WI38 (cell line): ENCODE data around the gene HSPA1A.
"Not testable (repeated sequence)": the region's sequence is repeated elsewhere in the genome, so short reads cannot be mapped to it uniquely, and the experiment has no call there.

ENCODE experiments used
- H3K4me3 ChIP-seq: 2 replicates; pipeline ENCODE4 v1.5.1; 2011; ENCODE audit warnings: low read depth, mild to moderate bottlenecking, control low read depth, low read length
- TF ChIP-seq, protein P1 (sequence below): IDR thresholded peaks from 2 replicates; pipeline ENCODE4 v1.5.1; 2012; ENCODE audit warnings: low read depth, mild to moderate bottlenecking, control low read depth, low read length

Gene HSPA1A

DNA sequence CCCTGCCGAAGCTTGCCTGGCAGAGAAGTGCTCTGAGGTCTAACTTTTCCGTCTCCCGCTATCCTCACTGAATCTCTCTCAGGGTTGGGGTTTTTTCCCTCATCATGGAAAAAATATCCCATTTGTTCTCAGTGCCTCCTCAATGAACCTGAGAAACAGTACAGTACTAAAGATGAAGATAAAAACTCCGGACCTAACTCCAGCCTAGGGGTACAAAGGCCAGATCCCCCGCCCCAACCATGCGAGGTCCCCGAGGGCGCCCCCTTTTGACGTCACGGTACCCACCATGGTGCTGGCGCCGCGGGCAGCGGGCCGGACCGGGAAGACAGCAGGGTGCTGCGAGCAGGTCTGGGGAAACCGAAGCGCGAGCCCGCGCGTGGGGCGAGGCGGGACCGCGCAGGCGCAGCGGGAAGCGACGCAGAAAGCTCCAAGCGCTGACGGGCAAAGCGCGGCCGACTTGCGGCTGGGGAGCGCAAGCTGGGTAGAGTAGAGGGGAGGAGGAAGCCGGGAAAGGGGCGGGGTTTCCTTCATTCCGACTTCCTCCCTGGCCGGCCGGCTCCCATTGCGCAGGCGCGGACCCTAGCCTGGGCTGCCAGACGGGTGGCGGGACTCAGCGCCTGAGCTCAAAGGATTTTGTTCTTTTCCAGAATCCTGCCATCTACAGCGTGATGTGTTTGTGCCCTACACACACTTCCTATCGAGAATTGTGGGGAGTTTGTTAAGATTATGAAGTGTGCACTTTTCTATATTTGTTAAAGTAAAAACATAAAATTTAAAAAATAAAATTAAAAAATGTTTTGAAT lies 8.7 kb upstream of the HSPA1A start, which contains the start of gene LSM2:
Gene LSM2, minus strand, starts transcription at position 497 of the 803 bp plus-strand sequence. Its CDS starts 209 bp downstream, at position 288.
- TF ChIP-seq, protein P1, sequence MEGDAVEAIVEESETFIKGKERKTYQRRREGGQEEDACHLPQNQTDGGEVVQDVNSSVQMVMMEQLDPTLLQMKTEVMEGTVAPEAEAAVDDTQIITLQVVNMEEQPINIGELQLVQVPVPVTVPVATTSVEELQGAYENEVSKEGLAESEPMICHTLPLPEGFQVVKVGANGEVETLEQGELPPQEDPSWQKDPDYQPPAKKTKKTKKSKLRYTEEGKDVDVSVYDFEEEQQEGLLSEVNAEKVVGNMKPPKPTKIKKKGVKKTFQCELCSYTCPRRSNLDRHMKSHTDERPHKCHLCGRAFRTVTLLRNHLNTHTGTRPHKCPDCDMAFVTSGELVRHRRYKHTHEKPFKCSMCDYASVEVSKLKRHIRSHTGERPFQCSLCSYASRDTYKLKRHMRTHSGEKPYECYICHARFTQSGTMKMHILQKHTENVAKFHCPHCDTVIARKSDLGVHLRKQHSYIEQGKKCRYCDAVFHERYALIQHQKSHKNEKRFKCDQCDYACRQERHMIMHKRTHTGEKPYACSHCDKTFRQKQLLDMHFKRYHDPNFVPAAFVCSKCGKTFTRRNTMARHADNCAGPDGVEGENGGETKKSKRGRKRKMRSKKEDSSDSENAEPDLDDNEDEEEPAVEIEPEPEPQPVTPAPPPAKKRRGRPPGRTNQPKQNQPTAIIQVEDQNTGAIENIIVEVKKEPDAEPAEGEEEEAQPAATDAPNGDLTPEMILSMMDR, result 0 out of 2 replicates have a peak, but pooled peaks have one; percentile 7
- H3K4me3 ChIP-seq, result peak within 1 kb of the TSS; percentile 70

DNA sequence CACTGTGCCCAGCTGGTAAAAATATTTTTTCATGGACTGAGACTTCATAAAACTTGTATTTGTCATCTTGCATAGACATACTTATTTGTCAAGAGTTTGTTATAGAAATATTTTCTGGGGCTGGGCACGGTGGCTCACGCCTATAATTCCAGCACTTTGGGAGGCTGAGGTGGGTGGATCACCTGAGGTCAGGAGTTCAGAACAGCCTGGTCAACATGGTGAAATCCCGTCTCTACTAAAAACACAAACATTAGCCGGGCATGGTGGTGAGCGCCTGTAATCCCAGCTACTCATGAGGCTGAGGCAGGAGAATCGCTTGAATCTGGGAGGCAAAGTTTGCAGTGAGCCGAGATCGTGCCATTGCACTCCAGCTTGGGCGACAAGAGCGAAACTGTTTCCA lies 6.7 kb upstream of the HSPA1A start:
- H3K4me3 ChIP-seq, result not testable (repeated sequence)

DNA sequence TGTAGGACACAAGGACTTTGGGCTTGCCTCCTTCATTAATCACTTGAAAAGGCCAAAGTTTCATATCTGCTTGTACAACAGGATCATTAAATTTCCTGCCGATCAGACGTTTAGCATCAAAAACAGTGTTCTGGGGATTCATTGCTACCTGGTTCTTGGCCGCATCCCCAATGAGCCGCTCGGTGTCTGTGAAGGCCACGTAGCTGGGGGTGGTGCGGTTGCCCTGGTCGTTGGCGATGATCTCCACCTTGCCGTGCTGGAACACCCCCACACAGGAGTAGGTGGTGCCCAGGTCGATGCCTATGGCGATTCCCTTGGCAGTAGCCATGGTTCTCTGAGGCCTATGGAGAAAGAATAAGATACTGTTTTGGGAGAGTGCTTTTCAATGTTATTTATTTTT lies 3.7 kb upstream of the HSPA1A start:
- TF ChIP-seq, protein P1, result no peak
- no peak overlapping the region for H3K4me3 ChIP-seq

DNA sequence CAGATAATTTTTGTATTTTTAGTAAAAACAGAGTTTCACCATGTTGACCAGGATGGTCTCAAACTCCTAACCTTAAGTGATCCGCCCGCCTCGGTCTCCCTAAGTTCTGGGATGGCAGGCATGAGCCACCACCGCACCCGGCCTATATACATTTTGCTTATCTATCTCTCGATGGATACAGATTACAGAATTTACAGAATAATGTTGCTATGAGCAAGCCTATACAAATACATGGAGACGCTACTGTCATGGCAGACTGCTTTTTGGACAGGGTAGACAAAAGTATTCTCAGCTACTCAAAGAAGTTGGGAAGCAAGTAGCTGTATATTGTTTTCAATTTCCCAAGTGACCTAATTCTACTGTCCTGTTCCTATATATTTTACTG lies 1.9 kb upstream of the HSPA1A start:
- TF ChIP-seq, protein P1, result no peak
- no peak overlapping the region for H3K4me3 ChIP-seq

DNA sequence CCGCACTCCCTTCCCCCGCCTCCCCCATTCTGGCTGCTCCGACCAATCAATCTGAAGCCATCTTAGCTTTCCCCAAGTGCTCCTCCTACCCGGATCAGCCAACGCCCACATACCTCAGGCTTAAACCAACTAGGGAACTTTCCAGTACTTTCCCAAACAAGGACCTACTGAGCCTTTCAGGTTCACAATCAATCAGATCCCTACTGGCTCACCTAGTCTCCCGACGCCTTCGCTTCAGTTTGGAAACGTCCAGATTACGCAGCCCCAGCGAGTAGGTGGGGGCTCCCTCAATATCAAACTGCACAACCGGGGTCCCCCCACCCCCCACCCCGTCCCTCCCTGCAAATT lies 692 bp upstream of the HSPA1A start:
- H3K4me3 ChIP-seq, result peak overlapping the region; percentile 72

DNA sequence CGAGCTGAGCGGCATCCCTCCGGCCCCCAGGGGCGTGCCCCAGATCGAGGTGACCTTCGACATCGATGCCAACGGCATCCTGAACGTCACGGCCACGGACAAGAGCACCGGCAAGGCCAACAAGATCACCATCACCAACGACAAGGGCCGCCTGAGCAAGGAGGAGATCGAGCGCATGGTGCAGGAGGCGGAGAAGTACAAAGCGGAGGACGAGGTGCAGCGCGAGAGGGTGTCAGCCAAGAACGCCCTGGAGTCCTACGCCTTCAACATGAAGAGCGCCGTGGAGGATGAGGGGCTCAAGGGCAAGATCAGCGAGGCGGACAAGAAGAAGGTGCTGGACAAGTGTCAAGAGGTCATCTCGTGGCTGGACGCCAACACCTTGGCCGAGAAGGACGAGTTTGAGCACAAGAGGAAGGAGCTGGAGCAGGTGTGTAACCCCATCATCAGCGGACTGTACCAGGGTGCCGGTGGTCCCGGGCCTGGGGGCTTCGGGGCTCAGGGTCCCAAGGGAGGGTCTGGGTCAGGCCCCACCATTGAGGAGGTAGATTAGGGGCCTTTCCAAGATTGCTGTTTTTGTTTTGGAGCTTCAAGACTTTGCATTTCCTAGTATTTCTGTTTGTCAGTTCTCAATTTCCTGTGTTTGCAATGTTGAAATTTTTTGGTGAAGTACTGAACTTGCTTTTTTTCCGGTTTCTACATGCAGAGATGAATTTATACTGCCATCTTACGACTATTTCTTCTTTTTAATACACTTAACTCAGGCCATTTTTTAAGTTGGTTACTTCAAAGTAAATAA lies 2.0 kb downstream of the HSPA1A start:
- peak overlapping the region; percentile 69 for H3K4me3 ChIP-seq

More for the DNA sequence above, 692 bp upstream of the HSPA1A start:
- TF ChIP-seq, protein P1, result no peak

DNA sequence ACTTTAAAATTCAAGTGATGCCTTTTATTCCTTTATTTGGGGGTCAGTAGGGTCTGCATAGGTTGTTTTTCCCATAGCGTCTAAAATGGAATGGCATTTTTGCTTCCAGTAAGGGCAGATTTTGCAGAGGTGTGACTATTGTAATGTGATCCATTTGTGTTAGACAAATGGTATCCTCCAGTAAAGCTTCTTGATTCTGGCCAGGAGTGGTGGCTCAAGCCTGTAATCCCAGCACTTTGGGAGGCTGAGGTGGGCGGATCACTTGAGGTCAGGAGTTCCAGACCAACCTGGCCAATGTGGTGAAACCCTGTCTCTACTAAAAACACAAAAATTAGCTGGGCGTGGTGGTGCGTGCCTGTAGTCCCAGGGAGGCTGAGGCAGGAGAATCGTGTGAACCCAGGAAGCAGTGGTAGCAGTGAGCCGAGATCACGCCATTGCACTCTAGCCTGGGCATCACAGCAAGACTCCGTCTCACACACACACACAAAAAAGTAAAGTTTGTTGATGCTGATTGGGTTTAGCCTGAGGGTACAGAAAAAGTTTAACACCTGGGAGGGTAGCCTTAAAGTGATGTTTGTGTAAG lies 2.7 kb downstream of the HSPA1A start:
- peak overlapping the region; percentile 69 for H3K4me3 ChIP-seq

DNA sequence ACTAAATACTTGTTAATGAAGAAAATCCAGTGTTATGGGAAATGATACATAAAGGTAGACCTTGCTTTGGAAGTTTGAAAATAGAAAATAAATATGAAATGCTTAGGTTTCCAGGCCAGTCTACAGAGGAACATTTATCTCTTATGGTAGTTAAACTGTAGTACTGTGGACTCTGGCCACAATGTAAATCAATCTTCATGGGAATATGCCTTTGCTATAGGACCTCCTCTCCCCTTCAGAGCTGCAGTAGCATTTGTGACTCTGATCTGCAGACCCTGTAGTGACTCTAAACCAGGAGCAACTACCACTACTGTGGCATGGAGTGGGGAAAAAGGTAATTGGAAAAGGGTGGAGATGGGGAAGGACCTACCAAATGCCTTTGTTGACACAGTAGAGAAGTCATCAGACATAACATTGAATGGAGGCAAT lies 4.5 kb downstream of the HSPA1A start:
- H3K4me3 ChIP-seq, result no peak overlapping the region
- TF ChIP-seq, protein P1, result no peak

DNA sequence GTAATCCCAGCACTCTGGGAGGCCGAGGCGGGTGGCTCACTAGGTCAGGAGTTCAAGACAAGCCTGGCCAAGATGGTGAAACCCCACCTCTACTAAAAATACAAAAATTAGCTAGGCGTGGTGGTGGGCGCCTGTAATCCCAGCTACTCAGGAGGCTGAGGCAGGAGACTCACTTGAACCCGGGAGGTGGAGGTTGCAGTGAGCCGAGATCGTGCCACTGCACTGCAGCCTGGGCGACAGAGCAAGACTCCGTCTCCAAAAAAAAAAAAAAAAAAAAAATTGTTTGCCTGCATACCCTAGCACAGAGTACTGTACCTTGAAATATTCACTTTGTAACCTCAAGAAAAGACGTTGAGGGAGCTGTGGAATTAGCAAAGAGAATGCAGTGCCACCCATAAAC lies 5.1 kb downstream of the HSPA1A start:
- not testable (repeated sequence) for H3K4me3 ChIP-seq
